MM.1S (cell line): Measurements from ENCODE around the gene CCDC171.

Experiments used
- DNase-seq: peaks from one replicate; pipeline ENCODE4 v3.0.0-alpha.2; 2015
- H2AFZ ChIP-seq: fragments of 300-600 bp; sonication (generic); 2 replicates; pipeline ENCODE4 v1.6.0; 2016; ENCODE audit warnings: antibody characterized with exemption, low read length
- H3F3A ChIP-seq: fragments of 300-600 bp; sonication (generic); 2 replicates; pipeline ENCODE4 v1.6.1; 2016; ENCODE audit warnings: mild to moderate bottlenecking, antibody characterized with exemption, low read length, moderate library complexity, mixed read lengths; ENCODE audit not compliant: insufficient read depth
- H3K27ac ChIP-seq: fragments of 300-600 bp; sonication (generic); 2 replicates; pipeline ENCODE4 v1.5.1; 2016; ENCODE audit warnings: mild to moderate bottlenecking, low read length
- H3K27me3 ChIP-seq: fragments of 300-600 bp; sonication (generic); replicated peaks from 2 replicates; pipeline ENCODE4 v1.6.0; 2016; ENCODE audit warnings: low read length; ENCODE audit not compliant: insufficient read depth
- H3K36me3 ChIP-seq: fragments of 300-600 bp; sonication (generic); replicated peaks from 2 replicates; pipeline ENCODE4 v1.6.1; 2016; ENCODE audit warnings: mild to moderate bottlenecking, low read length, mixed read lengths; ENCODE audit not compliant: insufficient read depth
- H3K4me1 ChIP-seq: fragments of 300-600 bp; sonication (generic); 2 replicates; pipeline ENCODE4 v1.6.1; 2016; ENCODE audit warnings: low read length, mixed read lengths
- H3K4me2 ChIP-seq: fragments of 300-600 bp; sonication (generic); 2 replicates; pipeline ENCODE4 v1.6.0; 2016; ENCODE audit warnings: low read depth, low read length
- H3K4me3 ChIP-seq: fragments of 300-600 bp; sonication (generic); 2 replicates; pipeline ENCODE4 v1.5.1; 2016; ENCODE audit warnings: low read length, mixed read lengths
- H3K79me2 ChIP-seq: fragments of 300-600 bp; sonication (generic); 2 replicates; pipeline ENCODE4 v1.6.1; 2016; ENCODE audit warnings: mixed run types, low read length, mixed read lengths
- H3K9ac ChIP-seq: fragments of 300-600 bp; sonication (generic); 2 replicates; pipeline ENCODE4 v1.6.1; 2016; ENCODE audit warnings: low read length, mixed read lengths
- H3K9me2 ChIP-seq: fragments of 300-600 bp; sonication (generic); replicated peaks from 2 replicates; pipeline ENCODE4 v1.6.1; 2016; ENCODE audit warnings: mild to moderate bottlenecking, low read length, mixed read lengths; ENCODE audit not compliant: insufficient read depth
- H3K9me3 ChIP-seq: fragments of 300-600 bp; sonication (generic); replicated peaks from 2 replicates; pipeline ENCODE4 v1.6.1; 2016; ENCODE audit warnings: mild to moderate bottlenecking, low read length, mixed read lengths; ENCODE audit not compliant: insufficient read depth
- H4K20me1 ChIP-seq: fragments of 300-600 bp; sonication (generic); 2 replicates; pipeline ENCODE4 v1.6.1; 2016; ENCODE audit warnings: mild to moderate bottlenecking, low read length, moderate library complexity, mixed read lengths; ENCODE audit not compliant: insufficient read depth
- EZH2 ChIP-seq: fragments of 300-600 bp; sonication (generic); optimal IDR thresholded peaks from 2 replicates; pipeline ENCODE3; 2017; ENCODE audit warnings: low read depth, mild to moderate bottlenecking, antibody characterized with exemption, low read length, mixed read lengths
- EZH2phosphoT487 ChIP-seq: fragments of 300-600 bp; sonication (generic); IDR thresholded peaks from 2 replicates; pipeline ENCODE4 v1.6.1; 2018; ENCODE audit warnings: antibody characterized with exemption, low read length
- TF ChIP-seq, protein P1 (sequence below): fragments of 300-600 bp; sonication (generic); IDR thresholded peaks from 2 replicates; pipeline ENCODE4 v1.5.1; 2016; ENCODE audit warnings: antibody characterized with exemption, low read length, mixed read lengths

The CCDC171 gene

DNA sequence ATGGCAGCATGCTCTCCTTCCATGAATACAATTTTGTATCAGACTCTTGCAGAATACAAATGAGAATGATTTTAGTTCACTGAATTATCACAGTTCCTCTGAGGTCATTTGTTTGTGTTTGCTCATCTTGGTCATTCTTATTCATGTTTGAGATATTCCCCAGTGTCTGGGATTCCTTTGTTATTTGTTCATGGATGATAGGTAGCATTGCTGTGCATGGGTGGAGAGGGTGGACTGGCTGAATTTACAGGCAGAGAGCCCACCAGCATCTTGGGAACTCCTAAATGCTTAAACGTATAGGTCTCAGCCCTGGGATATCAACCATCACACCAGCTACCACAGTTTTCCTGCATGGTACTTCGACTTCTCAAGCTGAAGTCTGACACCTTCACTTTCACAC, 459.8 kb downstream of the CCDC171 start:
- H3K4me2 ChIP-seq = no peak overlapping the region
- no peak overlapping the region for H3K27ac ChIP-seq
- no peaks in the 10 kb centered on the region for H3K9me3 ChIP-seq
- no peaks in the 10 kb centered on the region for H3K4me1 ChIP-seq
- no peaks in the 10 kb centered on the region for H3F3A ChIP-seq
- no peaks in the 10 kb centered on the region for H3K9me2 ChIP-seq
- no peak for TF ChIP-seq EZH2
- no peak for TF ChIP-seq EZH2phosphoT487
- TF ChIP-seq, protein P1, sequence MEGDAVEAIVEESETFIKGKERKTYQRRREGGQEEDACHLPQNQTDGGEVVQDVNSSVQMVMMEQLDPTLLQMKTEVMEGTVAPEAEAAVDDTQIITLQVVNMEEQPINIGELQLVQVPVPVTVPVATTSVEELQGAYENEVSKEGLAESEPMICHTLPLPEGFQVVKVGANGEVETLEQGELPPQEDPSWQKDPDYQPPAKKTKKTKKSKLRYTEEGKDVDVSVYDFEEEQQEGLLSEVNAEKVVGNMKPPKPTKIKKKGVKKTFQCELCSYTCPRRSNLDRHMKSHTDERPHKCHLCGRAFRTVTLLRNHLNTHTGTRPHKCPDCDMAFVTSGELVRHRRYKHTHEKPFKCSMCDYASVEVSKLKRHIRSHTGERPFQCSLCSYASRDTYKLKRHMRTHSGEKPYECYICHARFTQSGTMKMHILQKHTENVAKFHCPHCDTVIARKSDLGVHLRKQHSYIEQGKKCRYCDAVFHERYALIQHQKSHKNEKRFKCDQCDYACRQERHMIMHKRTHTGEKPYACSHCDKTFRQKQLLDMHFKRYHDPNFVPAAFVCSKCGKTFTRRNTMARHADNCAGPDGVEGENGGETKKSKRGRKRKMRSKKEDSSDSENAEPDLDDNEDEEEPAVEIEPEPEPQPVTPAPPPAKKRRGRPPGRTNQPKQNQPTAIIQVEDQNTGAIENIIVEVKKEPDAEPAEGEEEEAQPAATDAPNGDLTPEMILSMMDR = no peak
- no peaks in the 10 kb centered on the region for H3K27me3 ChIP-seq
- DNase-seq = no peak
- no peaks in the 10 kb centered on the region for H4K20me1 ChIP-seq
- H3K36me3 ChIP-seq = no peaks in the 10 kb centered on the region
- H3K9ac ChIP-seq = no peak overlapping the region
- no peak overlapping the region for H2AFZ ChIP-seq
- no peak overlapping the region for H3K4me3 ChIP-seq
- no peaks in the 10 kb centered on the region for H3K79me2 ChIP-seq

DNA sequence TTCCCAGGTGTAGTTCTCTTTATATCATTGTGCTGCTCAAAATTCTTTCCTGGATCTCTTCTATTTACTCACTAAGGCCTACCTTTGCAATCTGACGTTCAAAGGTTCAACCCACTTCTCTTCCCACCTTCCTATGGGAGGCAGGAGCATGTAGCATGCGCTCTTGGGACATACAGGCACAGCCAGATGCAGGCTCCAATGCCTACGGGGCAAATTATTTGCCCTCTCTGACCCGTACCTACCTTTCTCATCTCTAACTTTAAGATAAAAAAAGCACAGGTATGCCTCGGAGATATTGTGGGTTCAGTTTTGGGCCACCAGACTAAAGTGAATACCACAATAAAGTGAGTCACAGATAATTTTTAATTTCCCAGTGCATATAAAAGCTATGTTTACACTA, 460.5 kb downstream of the CCDC171 start:
- Histone ChIP-seq H3K4me3 (no peak overlapping the region), H3K27ac (no peak overlapping the region), H3K36me3 (no peaks in the 10 kb centered on the region), H2AFZ (no peak overlapping the region), H3K9me3 (no peaks in the 10 kb centered on the region), H3K4me1 (no peaks in the 10 kb centered on the region), H3K27me3 (no peaks in the 10 kb centered on the region), H3K79me2 (no peaks in the 10 kb centered on the region), H3K9ac (no peak overlapping the region), H3F3A (no peaks in the 10 kb centered on the region), H4K20me1 (no peaks in the 10 kb centered on the region), H3K9me2 (no peaks in the 10 kb centered on the region), H3K4me2 (no peak overlapping the region)
- TF ChIP-seq EZH2phosphoT487 (no peak), EZH2 (no peak)
- TF ChIP-seq, protein P1 = no peak
- no peak for DNase-seq

DNA sequence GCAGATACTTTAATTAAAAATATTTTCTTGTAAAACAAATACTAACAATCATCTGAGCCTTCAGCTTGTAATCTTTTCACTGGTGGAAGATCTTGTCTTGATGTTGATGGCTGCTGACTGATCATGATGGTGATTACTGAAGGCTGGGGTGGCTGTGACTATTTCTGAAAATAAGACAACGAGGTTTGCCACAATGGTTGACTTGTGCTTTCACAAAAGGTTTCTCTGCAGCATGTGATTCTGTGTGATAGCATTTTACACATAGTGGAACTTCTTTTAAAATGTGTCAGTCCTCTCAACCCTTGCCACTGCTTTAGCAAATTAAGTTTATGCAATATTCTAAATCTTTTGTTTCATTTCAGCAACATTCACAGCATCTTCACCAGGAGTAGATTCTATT, 461.0 kb downstream of the CCDC171 start:
- H3K36me3 ChIP-seq = no peaks in the 10 kb centered on the region
- no peak overlapping the region for H3K27ac ChIP-seq
- H3K79me2 ChIP-seq = no peaks in the 10 kb centered on the region
- no peak overlapping the region for H2AFZ ChIP-seq
- H3K9me3 ChIP-seq = no peaks in the 10 kb centered on the region
- H3K27me3 ChIP-seq = no peaks in the 10 kb centered on the region
- H3F3A ChIP-seq = no peaks in the 10 kb centered on the region
- no peak for DNase-seq
- no peak overlapping the region for H3K4me3 ChIP-seq
- H4K20me1 ChIP-seq = no peaks in the 10 kb centered on the region
- no peaks in the 10 kb centered on the region for H3K9me2 ChIP-seq
- TF ChIP-seq, protein P1 = no peak
- no peak for TF ChIP-seq EZH2phosphoT487
- H3K4me1 ChIP-seq = no peaks in the 10 kb centered on the region
- no peak overlapping the region for H3K9ac ChIP-seq
- no peak overlapping the region for H3K4me2 ChIP-seq

DNA sequence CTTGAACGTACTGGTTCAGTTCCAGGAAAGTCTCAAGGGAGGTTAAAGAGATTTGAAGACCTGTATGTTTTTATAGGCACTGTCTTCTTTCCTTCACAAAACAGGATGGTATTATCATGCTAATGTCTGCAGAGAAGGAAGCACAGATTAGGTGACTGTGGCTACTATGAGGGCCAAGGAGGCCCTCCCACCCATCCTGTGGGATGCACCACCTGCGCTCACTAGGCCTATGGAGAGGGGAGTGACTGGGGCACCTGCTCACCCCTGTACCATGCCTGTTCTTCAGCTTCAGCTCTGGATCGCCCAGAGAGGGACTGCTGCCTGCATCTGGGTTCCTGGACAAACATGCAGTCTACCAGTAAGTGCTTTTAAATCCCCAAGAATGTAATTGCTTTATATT, 469.4 kb downstream of the CCDC171 start:
- DNase-seq = no peak
- Histone ChIP-seq H3K9me2 (no peaks in the 10 kb centered on the region), H2AFZ (no peak overlapping the region), H3K4me3 (no peak overlapping the region), H3K4me1 (no peaks in the 10 kb centered on the region), H3K27me3 (no peaks in the 10 kb centered on the region), H3K27ac (no peak overlapping the region), H3K79me2 (no peaks in the 10 kb centered on the region), H3K4me2 (no peak overlapping the region), H4K20me1 (no peaks in the 10 kb centered on the region), H3K36me3 (no peaks in the 10 kb centered on the region), H3K9me3 (no peaks in the 10 kb centered on the region), H3K9ac (no peak overlapping the region), H3F3A (no peaks in the 10 kb centered on the region)
- TF ChIP-seq EZH2 (no peak), EZH2phosphoT487 (no peak)
- TF ChIP-seq, protein P1 = no peak
